ENCODE data around the gene AFF1. TPM values are rescaled to one million over a fixed set of nuclear protein-coding genes. Genes with fewer than 3 reads are reported as not detected.
A peak's percentile ranks its signal among the peaks of the same experiment; 100 is the strongest.
"Not testable (repeated sequence)": the region's sequence is repeated elsewhere in the genome, so short reads cannot be mapped to it uniquely, and the experiment has no call there.

The AFF1 gene
- total RNA-seq, 1 experiment from 2014 or later = 4.5 TPM

- no peak for DNase-seq (ENCODE audit: low read depth)
These were observed 101.9 kb downstream of the AFF1 start for GRCh38 chr4:87036713-87037112.

- DNase-seq (ENCODE audit: low read depth) = not testable (repeated sequence)
These were observed 102.4 kb downstream of the AFF1 start for GRCh38 chr4:87037171-87037570.

GRCh38 chr4:87037671-87038334, 103.0 kb downstream of the AFF1 start:
- DNase-seq (ENCODE audit: low read depth) = no peak

- peak; percentile 85 for DNase-seq (ENCODE audit: low read depth)
These were observed 104.2 kb downstream of the AFF1 start for GRCh38 chr4:87038837-87039615.

- no peak for DNase-seq (ENCODE audit: low read depth)
These were observed 106.3 kb downstream of the AFF1 start for GRCh38 chr4:87041141-87041540.

- DNase-seq (ENCODE audit: low read depth) = no peak
These were observed 107.4 kb downstream of the AFF1 start for GRCh38 chr4:87042221-87042620.

- DNase-seq (ENCODE audit: low read depth) = no peak
These were observed 108.4 kb downstream of the AFF1 start for GRCh38 chr4:87042986-87043820.

GRCh38 chr4:87044511-87045233, 109.9 kb downstream of the AFF1 start:
- no peak for DNase-seq (ENCODE audit: low read depth)

- no peak for DNase-seq (ENCODE audit: low read depth)
These were observed 110.4 kb downstream of the AFF1 start for GRCh38 chr4:87045234-87045558.

GRCh38 chr4:87045659-87046058, 110.8 kb downstream of the AFF1 start:
- DNase-seq (ENCODE audit: low read depth) = no peak

GRCh38 chr4:87046121-87046551, 111.3 kb downstream of the AFF1 start:
- no peak for DNase-seq (ENCODE audit: low read depth)

- DNase-seq (ENCODE audit: low read depth) = no peak
These were observed 112.5 kb downstream of the AFF1 start for GRCh38 chr4:87047281-87047798.

- no peak for DNase-seq (ENCODE audit: low read depth)
These were observed 114.7 kb downstream of the AFF1 start for GRCh38 chr4:87049508-87049907.

GRCh38 chr4:87050596-87050995, 115.8 kb downstream of the AFF1 start:
- no peak for DNase-seq (ENCODE audit: low read depth)

GRCh38 chr4:87051121-87051713, 116.4 kb downstream of the AFF1 start:
- DNase-seq (ENCODE audit: low read depth) = no peak

- no peak for DNase-seq (ENCODE audit: low read depth)
These were observed 117.8 kb downstream of the AFF1 start for GRCh38 chr4:87052615-87053014.

GRCh38 chr4:87053176-87053658, 118.4 kb downstream of the AFF1 start:
- no peak for DNase-seq (ENCODE audit: low read depth)

GRCh38 chr4:87053802-87054767, 119.3 kb downstream of the AFF1 start:
- no peak for DNase-seq (ENCODE audit: low read depth)

GRCh38 chr4:87054900-87055299, 120.1 kb downstream of the AFF1 start:
- DNase-seq (ENCODE audit: low read depth) = no peak

- DNase-seq (ENCODE audit: low read depth) = no peak
These were observed 120.5 kb downstream of the AFF1 start for GRCh38 chr4:87055311-87055710.
